Neuronal stem cell (in vitro differentiated cells): ENCODE measurements around the gene MYO9B.

Source experiments
- DNase-seq: peaks from one replicate; pipeline ENCODE4 v3.0.0-alpha.2; 2013; ENCODE audit warnings: low spot score
- H2AFZ ChIP-seq: one replicate; pipeline ENCODE4 v1.6.1; 2013; ENCODE audit warnings: mild to moderate bottlenecking, low read length, inconsistent platforms
- H2AK5ac ChIP-seq: 2 replicates; pipeline ENCODE4 v1.6.1; 2013; ENCODE audit warnings: low read depth, mild to moderate bottlenecking, inconsistent platforms, low read length, moderate library complexity, mixed read lengths
- H2BK120ac ChIP-seq: 2 replicates; pipeline ENCODE4 v1.6.1; 2013; ENCODE audit warnings: low read depth, mild to moderate bottlenecking, inconsistent platforms, low read length, moderate library complexity, mixed read lengths
- H2BK12ac ChIP-seq: one replicate; pipeline ENCODE4 v1.6.1; 2013; ENCODE audit warnings: low read length, inconsistent platforms
- H2BK15ac ChIP-seq: 2 replicates; pipeline ENCODE4 v1.6.1; 2013; ENCODE audit warnings: mild to moderate bottlenecking, low read length, inconsistent platforms, mixed read lengths
- H2BK5ac ChIP-seq: one replicate; pipeline ENCODE4 v1.6.1; 2013; ENCODE audit warnings: inconsistent platforms, mild to moderate bottlenecking, low read length, moderate library complexity
- H3K14ac ChIP-seq: one replicate; pipeline ENCODE4 v1.6.1; 2013; ENCODE audit warnings: low read length, inconsistent platforms
- H3K18ac ChIP-seq: 2 replicates; pipeline ENCODE4 v1.6.1; 2013; ENCODE audit warnings: low read length, inconsistent platforms
- H3K23ac ChIP-seq: 2 replicates; pipeline ENCODE4 v1.6.1; 2013; ENCODE audit warnings: low read depth, mild to moderate bottlenecking, mixed read lengths, low read length, inconsistent platforms; ENCODE audit not compliant: poor library complexity
- H3K27ac ChIP-seq: replicated peaks from 3 replicates; pipeline ENCODE4 v1.5.1; 2013; ENCODE audit warnings: low read length, inconsistent platforms
- H3K27me3 ChIP-seq, 3 experiments: 2 replicates each; pipeline ENCODE4 v1.6.1; 2013; ENCODE audit warnings: low read length in 3 of 3, mild to moderate bottlenecking in 2 of 3, inconsistent platforms in 1 of 3, low read depth in 1 of 3, mixed read lengths in 1 of 3, moderate library complexity in 1 of 3; ENCODE audit not compliant: control insufficient read depth in 3 of 3, insufficient read depth in 3 of 3
- H3K36me3 ChIP-seq, 2 donors: replicated peaks in 1 of 2; 2 replicates each; pipeline ENCODE4 v1.6.1; 2013; ENCODE audit warnings: low read length in 2 of 2; ENCODE audit not compliant: control insufficient read depth in 2 of 2, insufficient read depth in 2 of 2
- H3K4ac ChIP-seq: 2 replicates; pipeline ENCODE4 v1.6.1; 2013; ENCODE audit warnings: inconsistent platforms, mild to moderate bottlenecking, low read length, moderate library complexity
- H3K4me1 ChIP-seq, 2 donors: 1 replicate in 1 of 2; 2 replicates in 1 of 2; pipeline ENCODE4 v1.6.1; 2013; ENCODE audit warnings: low read length in 2 of 2, low read depth in 1 of 2; ENCODE audit not compliant: control insufficient read depth in 2 of 2, insufficient read depth in 1 of 2
- H3K4me2 ChIP-seq: one replicate; pipeline ENCODE4 v1.6.1; 2013; ENCODE audit warnings: mild to moderate bottlenecking, low read length, inconsistent platforms; ENCODE audit not compliant: insufficient read depth, poor library complexity, severe bottlenecking
- H3K4me3 ChIP-seq, 2 donors: 2 replicates each; pipeline ENCODE4 v1.5.1; 2013; ENCODE audit warnings: low read length in 2 of 2, mild to moderate bottlenecking in 2 of 2, inconsistent platforms in 1 of 2, moderate library complexity in 1 of 2
- H3K79me1 ChIP-seq: one replicate; pipeline ENCODE4 v1.6.1; 2013; ENCODE audit warnings: low read depth, mild to moderate bottlenecking, inconsistent platforms, low read length, moderate library complexity
- H3K9ac ChIP-seq: one replicate; pipeline ENCODE4 v1.6.1; 2013; ENCODE audit warnings: mild to moderate bottlenecking, low read depth, low read length, inconsistent platforms; ENCODE audit not compliant: poor library complexity
- H3K9me3 ChIP-seq, 2 donors: replicated peaks in 1 of 2; 2 replicates each; pipeline versions ENCODE3 to v1.6.1; 2013; ENCODE audit warnings: low read length in 2 of 2, mild to moderate bottlenecking in 2 of 2, inconsistent platforms in 1 of 2, low read depth in 1 of 2, mixed read lengths in 1 of 2, moderate library complexity in 1 of 2; ENCODE audit not compliant: control insufficient read depth in 2 of 2, insufficient read depth in 1 of 2
- H4K8ac ChIP-seq: one replicate; pipeline ENCODE4 v1.6.1; 2013; ENCODE audit warnings: low read depth, mild to moderate bottlenecking, inconsistent platforms, low read length, moderate library complexity
- H4K91ac ChIP-seq: one replicate; pipeline ENCODE4 v1.6.1; 2013; ENCODE audit warnings: low read length, low read depth, mild to moderate bottlenecking, inconsistent platforms; ENCODE audit not compliant: poor library complexity
- WGBS, 2 donors: extraction: QIAGEN DNeasy Blood & Tissue Kit; methylation state at CpG; one replicate each; pipeline ENCODE4 v1.1.7; 2013; ENCODE audit warnings: missing lambda C conversion rate in 2 of 2, mixed read lengths in 1 of 2; ENCODE audit not compliant: insufficient read length in 2 of 2, insufficient replicate concordance in 1 of 2; ENCODE audit errors: extremely low coverage in 2 of 2; 5-methylcytosine and 5-hydroxymethylcytosine counted together

The MYO9B gene

GRCh38 chr19:17027535-17027975, 48.0 kb upstream of the MYO9B start:
- DNase-seq, result no peak
- Histone ChIP-seq H3K4me2 (no peak overlapping the region), H4K91ac (no peak overlapping the region), H3K27ac (no peak overlapping the region), H3K4me1 (peaks cover 4 to 9% of the 10 kb centered on the region in 2 donors), H3K4ac (no peak overlapping the region), H3K4me3 (peak overlapping the region in 1 of 2 donors; percentile 55), H2AFZ (peak overlapping the region; percentile 95), H4K8ac (no peak overlapping the region), H3K14ac (no peak overlapping the region), H3K36me3 (peaks cover 0 to 3% of the 10 kb centered on the region in 2 donors), H2BK5ac (no peak overlapping the region), H2BK12ac (no peak overlapping the region), H2BK15ac (peak overlapping the region; percentile 11), H3K9ac (no peak overlapping the region), H3K18ac (peak overlapping the region; percentile 96), H2AK5ac (peak overlapping the region; percentile 23), H3K79me1 (peaks cover 9% of the 10 kb centered on the region), H2BK120ac (no peak overlapping the region), H3K9me3 (peaks cover 13 to 23% of the 10 kb centered on the region in 2 donors), H3K23ac (peak overlapping the region; percentile 3), H3K27me3 (peaks cover 0 to 9% (median 0%) of the 10 kb centered on the region in 3 experiments)
- WGBS, 2 donors, result no CpG with 5 or more reads among the region's 7 CpGs

GRCh38 chr19:17031741-17032140, 43.8 kb upstream of the MYO9B start:
- Histone ChIP-seq H3K23ac (no peak overlapping the region), H3K4me3 (no peak overlapping the region), H3K4ac (no peak overlapping the region), H3K9ac (no peak overlapping the region), H3K18ac (no peak overlapping the region), H2AFZ (no peak overlapping the region), H3K36me3 (no peaks in the 10 kb centered on the region), H4K91ac (no peak overlapping the region), H2BK120ac (no peak overlapping the region), H3K4me2 (no peak overlapping the region), H3K14ac (no peak overlapping the region), H2BK5ac (no peak overlapping the region), H2AK5ac (no peak overlapping the region), H3K79me1 (peaks cover 2% of the 10 kb centered on the region), H2BK12ac (no peak overlapping the region), H3K27ac (no peak overlapping the region), H3K27me3 (peaks cover 0 to 4% (median 0%) of the 10 kb centered on the region in 3 experiments), H3K9me3 (no peaks in the 10 kb centered on the region), H2BK15ac (no peak overlapping the region), H4K8ac (no peak overlapping the region), H3K4me1 (peaks cover 0 to 4% of the 10 kb centered on the region in 2 donors)
- WGBS, 2 donors, result no CpG with 5 or more reads among the region's 6 CpGs
- DNase-seq, result no peak

DNA sequence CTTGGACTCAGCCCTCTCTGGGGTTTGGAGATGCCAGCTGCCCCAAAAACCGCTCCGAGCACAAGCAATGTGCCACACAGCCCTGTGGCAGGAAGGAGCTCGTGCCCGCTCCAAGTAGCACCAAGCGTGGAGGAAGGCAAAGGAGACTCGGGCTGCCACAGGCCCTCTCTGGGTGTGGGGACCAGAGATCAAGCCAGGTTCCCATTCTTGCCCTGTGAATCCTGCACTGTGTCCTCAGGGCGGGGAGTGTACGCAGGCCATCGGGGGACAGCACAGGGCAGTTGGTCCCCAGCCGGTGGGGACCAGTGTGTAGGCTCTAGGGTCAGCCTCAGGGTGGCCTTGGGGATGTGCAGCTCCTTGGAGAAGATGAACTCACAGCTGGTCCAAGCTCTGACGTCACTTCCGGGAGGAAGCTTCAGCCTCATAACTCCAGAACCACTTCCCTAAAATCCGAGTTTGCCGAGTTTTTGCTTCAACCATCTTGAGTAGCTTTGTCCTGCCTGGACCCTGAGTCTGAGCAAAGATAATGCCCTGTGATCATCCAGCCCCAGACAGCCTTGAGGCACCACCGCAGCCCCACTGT, 39.6 kb upstream of the MYO9B start:
- Histone ChIP-seq H3K27me3 (peaks cover 0 to 4% (median 0%) of the 10 kb centered on the region in 3 experiments), H3K14ac (no peak overlapping the region), H2BK12ac (peak overlapping the region; percentile 5), H4K8ac (no peak overlapping the region), H3K4me1 (no peaks in the 10 kb centered on the region), H4K91ac (no peak overlapping the region), H3K9ac (no peak overlapping the region), H2BK5ac (no peak overlapping the region), H2AK5ac (peak overlapping the region; percentile 16), H3K4me3 (no peak overlapping the region), H3K79me1 (no peaks in the 10 kb centered on the region), H3K9me3 (no peaks in the 10 kb centered on the region), H2BK15ac (peak overlapping the region; percentile 8), H3K4me2 (no peak overlapping the region), H2BK120ac (no peak overlapping the region), H3K27ac (no peak overlapping the region), H3K36me3 (no peaks in the 10 kb centered on the region), H3K4ac (no peak overlapping the region), H2AFZ (peak overlapping the region; percentile 61), H3K23ac (no peak overlapping the region), H3K18ac (peak overlapping the region; percentile 50)
- no CpG with 5 or more reads among the region's 15 CpGs for WGBS, 2 donors
- no peak for DNase-seq

DNA sequence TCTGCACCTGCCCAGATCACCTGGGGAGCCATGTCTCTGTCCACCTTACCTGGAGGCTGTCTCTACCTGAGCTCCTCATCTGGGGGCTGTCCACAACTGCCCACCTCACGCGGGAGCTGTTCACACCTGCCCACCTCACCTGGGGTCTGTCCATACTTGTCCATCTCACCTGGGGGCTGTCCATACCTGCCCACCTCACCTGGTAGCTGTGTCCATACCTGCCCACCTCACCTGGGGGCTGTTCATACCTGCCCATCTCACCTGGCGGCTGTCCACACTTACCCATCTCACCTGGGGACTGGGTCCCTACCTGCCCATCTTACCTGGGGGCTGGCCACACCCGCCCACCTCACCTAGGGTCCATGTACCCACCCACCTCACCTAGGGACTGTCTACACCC, 38.9 kb upstream of the MYO9B start:
- H3K79me1 ChIP-seq, result no peaks in the 10 kb centered on the region
- no peaks in the 10 kb centered on the region for H3K36me3 ChIP-seq
- no peak overlapping the region for H2BK120ac ChIP-seq
- peak overlapping the region; percentile 16 for H2AK5ac ChIP-seq
- H2BK12ac ChIP-seq, result no peak overlapping the region
- peak overlapping the region; percentile 22 for H3K23ac ChIP-seq
- H3K27me3 ChIP-seq, result peaks cover 0 to 4% (median 0%) of the 10 kb centered on the region in 3 experiments
- no CpG with 5 or more reads among the region's 4 CpGs for WGBS, 2 donors
- no peak overlapping the region for H3K9ac ChIP-seq
- H3K4me2 ChIP-seq, result no peak overlapping the region
- H3K18ac ChIP-seq, result no peak overlapping the region
- no peaks in the 10 kb centered on the region for H3K9me3 ChIP-seq
- H2AFZ ChIP-seq, result peak overlapping the region; percentile 61
- H4K8ac ChIP-seq, result no peak overlapping the region
- peak overlapping the region; percentile 46 for H4K91ac ChIP-seq
- H2BK5ac ChIP-seq, result no peak overlapping the region
- no peak for DNase-seq
- H3K14ac ChIP-seq, result no peak overlapping the region
- H3K4me3 ChIP-seq, result no peak overlapping the region
- no peak overlapping the region for H3K27ac ChIP-seq
- H3K4ac ChIP-seq, result no peak overlapping the region
- peaks cover 0 to 1% of the 10 kb centered on the region in 2 donors for H3K4me1 ChIP-seq
- H2BK15ac ChIP-seq, result peak overlapping the region; percentile 3
